SK-N-SH (cell line): ENCODE data around the gene CALCOCO2. TPM values are rescaled to one million over a fixed set of nuclear protein-coding genes. Genes with fewer than 3 reads are reported as not detected.

Experiments used
- CTCF ChIA-PET: fragments of 300-600, 350-600 bp; formaldehyde crosslinking; extraction: SDS; loops from one replicate; lab custom pipeline; 2021; lab: Yijun Ruan, JAX
- POLR2A ChIA-PET: fragments of 350-600 bp; sonication (Branson Sonifier 250); formaldehyde crosslinking; extraction: SDS; loops from one replicate; lab custom pipeline; 2020; ENCODE audit warnings: antibody characterized with exemption, inconsistent platforms; lab: Yijun Ruan, JAX
- DNase-seq: peaks from one replicate; pipeline ENCODE4 v3.0.0; 2012
- H2AFZ ChIP-seq: fragments of 200-600 bp; sonication (generic); 2 replicates; pipeline ENCODE4 v1.8.1; 2016; ENCODE audit warnings: antibody characterized with exemption, mild to moderate bottlenecking, low read depth
- H3F3A ChIP-seq: fragments of 200-600 bp; sonication (generic); replicated peaks from 2 replicates; pipeline ENCODE3; 2016; ENCODE audit warnings: antibody characterized with exemption, mild to moderate bottlenecking; ENCODE audit not compliant: insufficient read depth
- H3K27ac ChIP-seq, 2 experiments: fragments of 200-500 bp in 1 of 2; fragments of 200-600 bp in 1 of 2; sonication (Bioruptor generic) in 1 of 2; sonication (generic), shearing (Covaris generic) in 1 of 2; 2 replicates each; pipeline versions ENCODE4 v1.5.1 to v1.6.1; 2014 to 2016; ENCODE audit warnings: low read depth in 2 of 2, inconsistent platforms in 1 of 2, low read length in 1 of 2, mild to moderate bottlenecking in 1 of 2, mixed read lengths in 1 of 2
- H3K27me3 ChIP-seq: fragments of 200-600 bp; sonication (generic), shearing (Covaris generic); 2 replicates; pipeline ENCODE4 v1.6.1; 2016; ENCODE audit warnings: mixed run types; ENCODE audit not compliant: insufficient read depth
- H3K36me3 ChIP-seq, 2 experiments: fragments of 200-500 bp in 1 of 2; fragments of 200-600 bp in 1 of 2; sonication (Bioruptor generic) in 1 of 2; sonication (generic) in 1 of 2; replicated peaks in 1 of 2; 2 replicates each; pipeline versions ENCODE3 to v1.5.1; 2014 to 2016; ENCODE audit warnings: low read length in 1 of 2, mild to moderate bottlenecking in 1 of 2; ENCODE audit not compliant: insufficient read depth in 2 of 2, control insufficient read depth in 1 of 2
- H3K4me1 ChIP-seq, 2 experiments: fragments of 200-500 bp in 1 of 2; fragments of 200-600 bp in 1 of 2; sonication (Bioruptor generic) in 1 of 2; sonication (generic), shearing (Covaris generic) in 1 of 2; 2 replicates each; pipeline versions ENCODE4 v1.5.1 to v1.6.1; 2014 to 2016; ENCODE audit warnings: low read depth in 1 of 2, low read length in 1 of 2, mixed run types in 1 of 2; ENCODE audit not compliant: insufficient read depth in 2 of 2, control insufficient read depth in 1 of 2
- H3K4me2 ChIP-seq: fragments of 200-600 bp; sonication (generic), shearing (Covaris generic); 2 replicates; pipeline ENCODE4 v1.6.1; 2017; ENCODE audit warnings: mixed run types
- H3K4me3 ChIP-seq, 2 experiments: fragments of 200-500 bp in 1 of 2; fragments of 200-600 bp in 1 of 2; sonication (Bioruptor generic) in 1 of 2; sonication (generic), shearing (Covaris generic) in 1 of 2; 2 replicates each; pipeline versions ENCODE4 v1.5.1 to v1.8.1; 2014 to 2016; ENCODE audit warnings: low read depth in 2 of 2, inconsistent platforms in 1 of 2, low read length in 1 of 2, mild to moderate bottlenecking in 1 of 2, mixed read lengths in 1 of 2, moderate library complexity in 1 of 2
- H3K79me2 ChIP-seq: fragments of 200-600 bp; sonication (generic); 2 replicates; pipeline ENCODE4 v1.8.1; 2017; ENCODE audit warnings: mild to moderate bottlenecking; ENCODE audit not compliant: insufficient read depth
- H3K9ac ChIP-seq: fragments of 200-600 bp; sonication (generic); 2 replicates; pipeline ENCODE4 v1.6.1; 2017; ENCODE audit warnings: mixed run types
- H3K9me2 ChIP-seq: fragments of 200-600 bp; sonication (generic); 2 replicates; pipeline ENCODE4 v1.6.1; 2017; ENCODE audit warnings: mixed run types
- H3K9me3 ChIP-seq: fragments of 200-600 bp; sonication (generic); 2 replicates; pipeline ENCODE4 v1.6.1; 2017; ENCODE audit warnings: mixed run types, mild to moderate bottlenecking, moderate library complexity
- H4K20me1 ChIP-seq: fragments of 200-600 bp; sonication (generic); 2 replicates; pipeline ENCODE4 v1.6.1; 2017; ENCODE audit warnings: mild to moderate bottlenecking, mixed run types; ENCODE audit not compliant: insufficient read depth
- CHD2 ChIP-seq: fragments of 150-350 bp; IDR thresholded peaks from 2 replicates; pipeline ENCODE4 v1.6.1; 2018; ENCODE audit warnings: low read length; ENCODE audit not compliant: partially characterized antibody
- CTCF ChIP-seq: fragments of 200-600 bp; sonication (generic); IDR thresholded peaks from 2 replicates; pipeline ENCODE4 v1.6.1; 2017; ENCODE audit warnings: antibody characterized with exemption, mild to moderate bottlenecking, moderate library complexity
- ELF1 ChIP-seq: IDR thresholded peaks from 2 replicates; pipeline ENCODE4 v1.4.0; 2012
- EP300 ChIP-seq, 2 experiments: IDR thresholded peaks; 2 replicates each; pipeline versions ENCODE4 v1.4.0 to v1.6.1; 2012; ENCODE audit warnings: borderline replicate concordance in 1 of 2, low read depth in 1 of 2, low read length in 1 of 2
- EZH2phosphoT487 ChIP-seq: fragments of 200-600 bp; sonication (generic); IDR thresholded peaks from 2 replicates; pipeline ENCODE4 v1.6.1; 2017; ENCODE audit warnings: low read depth, mixed run types, mild to moderate bottlenecking, antibody characterized with exemption, moderate library complexity, borderline replicate concordance
- FOSL2 ChIP-seq: IDR thresholded peaks from 2 replicates; pipeline ENCODE4 v1.4.0; 2012; ENCODE audit warnings: low read depth, mild to moderate bottlenecking, moderate library complexity, borderline replicate concordance
- FOXJ3 ChIP-seq: sonication (generic); formaldehyde crosslinking; IDR thresholded peaks from 2 replicates; pipeline ENCODE4 v1.5.1; 2020; ENCODE audit warnings: mild to moderate bottlenecking, missing genetic modification reagents
- FOXM1 ChIP-seq: IDR thresholded peaks from 2 replicates; pipeline ENCODE4 v1.4.0; 2012; ENCODE audit warnings: low read depth, mild to moderate bottlenecking
- GATA2 ChIP-seq: sonication (generic); formaldehyde crosslinking; IDR thresholded peaks from 2 replicates; pipeline ENCODE4 v1.5.0; 2020; ENCODE audit warnings: mild to moderate bottlenecking, missing genetic modification reagents
- IRF3 ChIP-seq: fragments of 150-350 bp; IDR thresholded peaks from 2 replicates; pipeline ENCODE4 v1.6.1; 2016; ENCODE audit warnings: mild to moderate bottlenecking, low read depth, low read length
- JUND ChIP-seq: IDR thresholded peaks from 2 replicates; pipeline ENCODE4 v1.4.0; 2012
- MAX ChIP-seq: IDR thresholded peaks from 2 replicates; pipeline ENCODE4 v1.4.0; 2012; ENCODE audit warnings: low read depth
- MXI1 ChIP-seq: IDR thresholded peaks from 2 replicates; pipeline ENCODE4 v1.6.1; 2012; ENCODE audit warnings: mild to moderate bottlenecking, low read depth, low read length, improper control_type of control experiment
- NRF1 ChIP-seq: IDR thresholded peaks from 2 replicates; pipeline ENCODE4 v1.6.1; 2012; ENCODE audit warnings: low read depth, mild to moderate bottlenecking, low read length
- POLR2AphosphoS5 ChIP-seq: IDR thresholded peaks from 2 replicates; pipeline ENCODE4 v1.6.1; 2012; ENCODE audit warnings: low read depth, low read length
- RAD21 ChIP-seq: IDR thresholded peaks from 2 replicates; pipeline ENCODE4 v1.6.1; 2012; ENCODE audit warnings: mild to moderate bottlenecking, low read length
- RCOR1 ChIP-seq: fragments of 150-350 bp; IDR thresholded peaks from 2 replicates; pipeline ENCODE4 v1.6.1; 2017; ENCODE audit warnings: antibody characterized with exemption, low read length
- RFX5 ChIP-seq: IDR thresholded peaks from 2 replicates; pipeline ENCODE4 v1.6.1; 2012; ENCODE audit warnings: mild to moderate bottlenecking, improper control_type of control experiment, low read length
- RXRA ChIP-seq: IDR thresholded peaks from 2 replicates; pipeline ENCODE4 v1.4.0; 2012; ENCODE audit warnings: low read depth, mild to moderate bottlenecking, borderline replicate concordance
- SIN3A ChIP-seq: IDR thresholded peaks from 2 replicates; pipeline ENCODE4 v1.6.1; 2012; ENCODE audit warnings: low read depth, mild to moderate bottlenecking, low read length, moderate library complexity, borderline replicate concordance
- SMC3 ChIP-seq: IDR thresholded peaks from 2 replicates; pipeline ENCODE4 v1.6.1; 2012; ENCODE audit warnings: low read depth, low read length, improper control_type of control experiment
- TCF12 ChIP-seq: IDR thresholded peaks from 2 replicates; pipeline ENCODE4 v1.4.0; 2012
- TEAD4 ChIP-seq: IDR thresholded peaks from 2 replicates; pipeline ENCODE4 v1.4.0; 2012; ENCODE audit warnings: mild to moderate bottlenecking, borderline replicate concordance; ENCODE audit not compliant: insufficient read depth
- USF2 ChIP-seq: fragments of 150-350 bp; IDR thresholded peaks from 2 replicates; pipeline ENCODE4 v1.6.1; 2017; ENCODE audit warnings: antibody characterized with exemption, low read length, low read depth, borderline replicate concordance
- YY1 ChIP-seq: IDR thresholded peaks from 2 replicates; pipeline ENCODE4 v1.4.0; 2012; ENCODE audit warnings: low read depth, mild to moderate bottlenecking
- ZBTB33 ChIP-seq: IDR thresholded peaks from 2 replicates; pipeline ENCODE4 v1.4.0; 2012; ENCODE audit warnings: low read depth, borderline replicate concordance
- WGBS: methylation state at CpG from one replicate; pipeline ENCODE4 v1.1.6; 2017; ENCODE audit warnings: low lambda C conversion rate; 5-methylcytosine and 5-hydroxymethylcytosine counted together
- polyA plus RNA-seq, 3 experiments: library from polyadenylated mRNA; depleted of rRNA; stranded (reverse); fragments of >200 nt; gene quantifications; 2 replicates each; pipeline ENCODE4 v1.2.3, GENCODE V29; 2012

CALCOCO2 gene, protein sequence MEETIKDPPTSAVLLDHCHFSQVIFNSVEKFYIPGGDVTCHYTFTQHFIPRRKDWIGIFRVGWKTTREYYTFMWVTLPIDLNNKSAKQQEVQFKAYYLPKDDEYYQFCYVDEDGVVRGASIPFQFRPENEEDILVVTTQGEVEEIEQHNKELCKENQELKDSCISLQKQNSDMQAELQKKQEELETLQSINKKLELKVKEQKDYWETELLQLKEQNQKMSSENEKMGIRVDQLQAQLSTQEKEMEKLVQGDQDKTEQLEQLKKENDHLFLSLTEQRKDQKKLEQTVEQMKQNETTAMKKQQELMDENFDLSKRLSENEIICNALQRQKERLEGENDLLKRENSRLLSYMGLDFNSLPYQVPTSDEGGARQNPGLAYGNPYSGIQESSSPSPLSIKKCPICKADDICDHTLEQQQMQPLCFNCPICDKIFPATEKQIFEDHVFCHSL
- polyA plus RNA-seq (2012; rRNA removed) = 49.9 and 67.7 TPM in 2 replicates
- 70.5 and 95.0 TPM in 2 replicates for polyA plus RNA-seq (2012; cell fraction: cytosol; rRNA removed)
- polyA plus RNA-seq (2012; cell fraction: nucleus; rRNA removed) = 47.5 and 95.2 TPM in 2 replicates

DNA sequence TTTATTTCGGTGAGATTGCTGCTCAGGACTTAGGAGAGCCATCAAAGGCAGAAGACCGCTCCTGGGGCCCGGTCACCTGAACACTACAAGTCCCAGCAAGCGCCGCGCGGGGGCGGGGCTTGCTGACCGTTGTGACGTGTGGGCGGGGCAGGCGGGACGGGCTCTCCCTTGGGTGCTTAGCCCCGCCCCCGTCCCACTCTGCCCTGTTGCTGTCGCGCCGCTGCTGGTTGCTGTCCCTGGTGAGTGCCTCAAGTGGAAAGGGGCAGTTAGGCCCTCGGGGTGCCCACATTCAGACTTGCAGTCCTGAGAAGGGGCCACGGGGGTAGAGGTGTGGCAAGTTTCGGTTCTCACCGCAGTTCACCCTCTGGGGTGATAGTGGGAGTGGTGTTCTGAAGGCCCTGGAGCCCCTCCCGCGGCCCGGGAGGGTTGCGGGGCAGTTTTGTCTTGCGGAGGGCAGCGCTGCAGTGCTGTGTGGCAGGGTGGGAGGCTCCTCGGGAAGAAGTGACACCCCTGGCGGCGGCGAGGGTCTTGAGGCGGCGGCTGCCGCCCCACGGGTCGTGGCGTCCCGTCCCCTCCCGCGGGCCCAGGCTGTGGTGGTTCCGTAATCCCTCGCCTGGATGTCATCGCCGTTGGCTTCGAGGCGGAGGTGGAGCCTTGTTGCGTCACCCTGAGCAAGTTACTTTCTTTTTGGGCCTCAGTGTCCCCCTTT, at the start of gene CALCOCO2:
CALCOCO2 (plus strand) TSS at position 196 of the 709 bp plus-strand sequence. CDS start 10,673 bp downstream, outside the sequence.
- Histone ChIP-seq H3K4me2 (peak within 1 kb of the TSS; percentile 81), H3K36me3 (no peaks in the 10 kb centered on the region), H3K9me2 (no peaks in the 10 kb centered on the region), H3K4me1 (peaks cover 3 to 7% of the 10 kb centered on the region in 2 experiments; a peak in 3 of 4 replicates), H3K27ac (peak within 1 kb of the TSS; percentile 53 to 71; a peak in 3 of 4 replicates), H3K79me2 (peaks cover 45% of the 10 kb centered on the region), H3K4me3 (peak within 1 kb of the TSS; percentile 74 to 98), H4K20me1 (peaks cover 4% of the 10 kb centered on the region; the same call in 1 of the 2 replicates), H3F3A (peaks cover 9% of the 10 kb centered on the region), H3K27me3 (no peaks in the 10 kb centered on the region), H3K9ac (peak within 1 kb of the TSS; percentile 78), H3K9me3 (no peaks in the 10 kb centered on the region), H2AFZ (peak within 1 kb of the TSS; percentile 90)
- POLR2A ChIA-PET = interaction anchor here (0.9 kb wide), 1 partner anchor 61 kb away, joined by 3 read pairs; the partner anchor contains the start of gene ATP5MC1
- DNase-seq = peak; percentile 99
- WGBS = 1% methylated on average over 43 of the region's 48 CpGs
- CTCF ChIA-PET = interaction anchor here (0.7 to 3.7 kb wide), 11 partner anchors 9 to 159 kb away, joined by 3 to 34 read pairs (median 4); no protein-coding TSS in a partner anchor
- TF ChIP-seq POLR2AphosphoS5 (peak; percentile 75; the same call in 1 of the 2 replicates), MXI1 (peak; percentile 78), USF2 (no peak), CTCF (peak; percentile 26), MAX (no peak; the same call in 1 of the 2 replicates), ELF1 (no peak), YY1 (0 out of 2 replicates have a peak, but pooled peaks have one; percentile 19), RFX5 (no peak), NRF1 (no peak), ZBTB33 (no peak), FOXM1 (no peak), FOXJ3 (CRISPR knock-in tag) (no peak; the same call in 1 of the 2 replicates), RXRA (no peak), SMC3 (no peak), GATA2 (CRISPR knock-in tag) (no peak), FOSL2 (no peak), RAD21 (no peak), JUND (no peak), TCF12 (no peak), EZH2phosphoT487 (no peak), EP300 (IDR thresholded peaks at IDR 0.05; ENCODE audit: borderline replicate concordance in 1 of 2, low read depth in 1 of 2, low read length in 1 of 2) (no peak), CHD2 (no peak), TEAD4 (no peak), SIN3A (peak; percentile 89; the same call in 1 of the 2 replicates), RCOR1 (no peak), IRF3 (no peak)
